B cell (primary cell): ENCODE measurements around the gene PTPRM. TPM values are rescaled to one million over a fixed set of nuclear protein-coding genes. Genes with fewer than 3 reads are reported as not detected.

ENCODE experiments used
- ATAC-seq: fragments of 200-7000 bp; cut with Tn5 transposase; one replicate; pipeline ENCODE4 v1.10.0; 2021; ENCODE audit warnings: low read depth, mild to moderate bottlenecking, moderate number of reproducible peaks, moderate library complexity
- CTCF ChIA-PET: fragments of 350-600 bp; sonication (Branson Sonifier 250); formaldehyde crosslinking; loops from one replicate; lab custom pipeline; 2021; ENCODE audit warnings: antibody characterized with exemption, inconsistent platforms; lab: Charles Lee
- POLR2A ChIA-PET: fragments of 350-600 bp; sonication (Branson Sonifier 250); formaldehyde crosslinking; loops from one replicate; lab custom pipeline; 2021; ENCODE audit warnings: antibody characterized with exemption; lab: Charles Lee
- DNase-seq: peaks from one replicate; pipeline ENCODE4 v3.0.0; 2013
- H2AFZ ChIP-seq: 2 replicates; pipeline ENCODE4 v1.6.1; 2012; ENCODE audit warnings: mild to moderate bottlenecking, low read depth, low read length; ENCODE audit not compliant: insufficient read depth, poor library complexity, severe bottlenecking
- H3K27ac ChIP-seq, 2 donors: 1 replicate in 1 of 2; 2 replicates in 1 of 2; pipeline ENCODE4 v1.5.1; 2012 to 2013; ENCODE audit warnings: low read length in 2 of 2, mild to moderate bottlenecking in 2 of 2, moderate library complexity in 1 of 2
- H3K27me3 ChIP-seq, 4 experiments: fragments of 200-600 bp in 1 of 4; sonication (generic) in 1 of 4; replicated peaks in 1 of 4; 1 replicate in 2 of 4; 2 replicates in 2 of 4; pipeline versions ENCODE4 v1.6.1 to v1.7.0; 2013 to 2016; ENCODE audit warnings: low read length in 3 of 4, mild to moderate bottlenecking in 2 of 4, mixed read lengths in 1 of 4, moderate library complexity in 1 of 4; ENCODE audit not compliant: insufficient read depth in 4 of 4, control insufficient read depth in 3 of 4; ENCODE audit errors: control extremely low read depth in 1 of 4
- H3K36me3 ChIP-seq, 2 experiments: replicated peaks in 1 of 2; 1 replicate in 1 of 2; 2 replicates in 1 of 2; pipeline versions ENCODE4 v1.6.1 to v1.7.1; 2013; ENCODE audit warnings: low read length in 1 of 2; ENCODE audit not compliant: insufficient read depth in 2 of 2, control insufficient read depth in 1 of 2; ENCODE audit errors: control extremely low read depth in 1 of 2, extremely low read depth in 1 of 2
- H3K4me1 ChIP-seq, 2 donors: fragments of 200-600 bp in 1 of 2; sonication (generic) in 1 of 2; 1 replicate in 1 of 2; 2 replicates in 1 of 2; pipeline versions ENCODE4 v1.5.1 to v1.6.1; 2013 to 2017; ENCODE audit warnings: low read length in 2 of 2; ENCODE audit not compliant: control insufficient read depth in 2 of 2, insufficient read depth in 2 of 2
- H3K4me2 ChIP-seq: replicated peaks from 2 replicates; pipeline ENCODE3; 2012; ENCODE audit warnings: mild to moderate bottlenecking, low read depth, low read length; ENCODE audit not compliant: poor library complexity, severe bottlenecking
- H3K4me3 ChIP-seq, 5 experiments: fragments of 200-600 bp in 1 of 5; sonication (generic) in 1 of 5; 1 replicate in 3 of 5; 2 replicates in 2 of 5; pipeline versions ENCODE4 v1.5.1 to v1.7.0; 2011 to 2016; ENCODE audit warnings: low read length in 4 of 5, mild to moderate bottlenecking in 4 of 5, low read depth in 2 of 5, control low read depth in 1 of 5, moderate library complexity in 1 of 5; ENCODE audit not compliant: insufficient read depth in 1 of 5; ENCODE audit errors: control extremely low read depth in 1 of 5, extremely low read depth in 1 of 5
- H3K79me2 ChIP-seq: fragments of 200-600 bp; sonication (generic); one replicate; pipeline ENCODE4 v1.6.0; 2016; ENCODE audit warnings: low read length; ENCODE audit not compliant: control insufficient read depth, insufficient read depth
- H3K9ac ChIP-seq: fragments of 200-600 bp; sonication (generic); 2 replicates; pipeline ENCODE4 v1.6.1; 2017; ENCODE audit warnings: mild to moderate bottlenecking, low read length, moderate library complexity
- H3K9me3 ChIP-seq, 3 donors: one replicate each; pipeline versions ENCODE4 v1.6.1 to v1.7.1; 2013; ENCODE audit warnings: low read length in 2 of 3; ENCODE audit not compliant: control insufficient read depth in 2 of 3, insufficient read depth in 1 of 3; ENCODE audit errors: control extremely low read depth in 1 of 3
- H4K20me1 ChIP-seq: 2 replicates; pipeline ENCODE4 v1.6.0; 2012; ENCODE audit warnings: mild to moderate bottlenecking, low read length; ENCODE audit not compliant: insufficient read depth, control insufficient read depth, poor library complexity, severe bottlenecking
- H3K27ac Mint-ChIP-seq: one replicate; pipeline ENCODE4 v1.8.0; 2021; ENCODE audit warnings: mixed read lengths
- H3K27me3 Mint-ChIP-seq: one replicate; pipeline ENCODE4 v1.8.0; 2021; ENCODE audit warnings: mixed read lengths
- H3K4me1 Mint-ChIP-seq: one replicate; pipeline ENCODE4 v1.8.0; 2021; ENCODE audit warnings: mixed read lengths
- H3K4me3 Mint-ChIP-seq: one replicate; pipeline ENCODE4 v1.8.0; 2021; ENCODE audit warnings: mixed read lengths
- H3K9me3 Mint-ChIP-seq: one replicate; pipeline ENCODE4 v1.8.0; 2022; ENCODE audit warnings: mixed read lengths; ENCODE audit not compliant: insufficient read depth
- EZH2 ChIP-seq: IDR thresholded peaks from 2 replicates; pipeline ENCODE4 v1.6.1; 2012; ENCODE audit warnings: borderline replicate concordance, low read depth, mild to moderate bottlenecking, moderate library complexity, low read length; ENCODE audit not compliant: insufficient read depth, poor library complexity, severe bottlenecking
- WGBS: methylation state at CpG from one replicate; pipeline ENCODE4 v1.1.5; 2013; ENCODE audit warnings: missing lambda C conversion rate; ENCODE audit not compliant: insufficient coverage; 5-methylcytosine and 5-hydroxymethylcytosine counted together
- intact Hi-C: fragments of 100-400 bp; cut with micrococcal nuclease; formaldehyde crosslinking; loops from one replicate; pipeline ENCODE4 v1.10.0; 2022
- polyA plus RNA-seq: library from polyadenylated mRNA; depleted of rRNA; stranded (reverse); fragments of >200 nt; gene quantifications from 2 replicates; pipeline ENCODE4 v1.2.3, GENCODE V29; 2012
- total RNA-seq, 2 donors: library from RNA; stranded (reverse); fragments of 120-200 nt in 1 of 2; gene quantifications; 1 replicate in 1 of 2; 2 replicates in 1 of 2; pipeline versions ENCODE4 v1.2.3 to v1.2.4, GENCODE V29; 2013 to 2022
- TF ChIP-seq, protein P1 (sequence below): fragments of 200-600 bp; IDR thresholded peaks from one replicate; pipeline ENCODE4 v1.8.0; 2022; ENCODE audit warnings: antibody characterized with exemption, mild to moderate bottlenecking

Gene PTPRM
- total and polyA plus RNA-seq, 2 donors (not counting 1 experiment from before 2014, with no cell fraction given), result 0.20 to 0.89 TPM

DNA sequence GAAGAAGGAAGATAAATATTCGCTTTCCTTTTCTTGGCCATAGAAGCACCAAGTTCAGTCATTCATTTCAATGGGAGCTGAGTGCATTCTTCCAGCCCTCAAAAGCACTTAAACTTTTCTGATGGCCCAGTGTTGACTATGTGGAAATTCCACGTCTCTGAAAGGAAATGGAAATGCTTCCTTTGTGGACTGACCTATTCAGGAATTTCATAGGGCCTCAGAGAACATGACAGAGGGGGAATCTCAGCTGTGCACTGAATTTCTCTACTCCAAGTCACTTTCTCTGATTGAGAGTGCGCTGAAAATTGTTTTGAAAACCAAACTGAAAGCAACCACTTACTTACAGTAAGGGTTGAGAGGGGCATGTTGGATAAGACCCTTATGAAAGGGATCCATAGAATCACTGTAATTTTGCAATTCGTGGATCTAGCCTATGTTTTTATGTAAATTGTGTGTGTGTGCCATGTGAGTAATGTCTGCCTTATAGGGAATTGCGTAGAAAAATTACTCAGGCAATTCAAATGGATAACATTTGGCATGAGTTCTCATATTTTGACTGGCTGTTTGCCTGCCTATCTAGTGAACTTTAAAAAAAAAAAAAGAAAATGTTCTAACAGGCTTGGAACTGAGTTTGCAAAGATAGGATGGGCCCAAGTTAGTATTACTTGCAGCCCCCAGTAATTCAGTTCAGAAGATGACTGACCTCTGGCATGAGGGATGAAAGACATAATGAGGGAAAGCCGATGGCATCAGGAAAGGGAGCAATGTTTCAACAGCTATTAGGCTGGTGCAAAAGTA lies 437.0 kb downstream of the PTPRM start:
- ATAC-seq, result no peak
- H3K27ac ChIP-seq, result no peak overlapping the region
- no peak overlapping the region for H3K4me2 ChIP-seq
- no peaks in the 10 kb centered on the region for H3K79me2 ChIP-seq
- H3K27ac Mint-ChIP-seq, result no peak overlapping the region
- peaks cover 2% of the 10 kb centered on the region for H3K9me3 Mint-ChIP-seq
- 86% methylated on average over 2 of the region's 6 CpGs for WGBS
- H3K4me1 Mint-ChIP-seq, result no peaks in the 10 kb centered on the region
- H3K4me1 ChIP-seq, result no peaks in the 10 kb centered on the region
- no peaks in the 10 kb centered on the region for H3K36me3 ChIP-seq
- no peaks in the 10 kb centered on the region for H3K27me3 Mint-ChIP-seq
- intact Hi-C loops, result no loop called here
- ChIA-PET POLR2A (no interaction called here), CTCF (no interaction called here)
- H3K4me3 ChIP-seq, result no peak overlapping the region
- H3K9me3 ChIP-seq, result no peaks in the 10 kb centered on the region
- H4K20me1 ChIP-seq, result no peaks in the 10 kb centered on the region
- no peak overlapping the region for H2AFZ ChIP-seq
- TF ChIP-seq, protein P1, sequence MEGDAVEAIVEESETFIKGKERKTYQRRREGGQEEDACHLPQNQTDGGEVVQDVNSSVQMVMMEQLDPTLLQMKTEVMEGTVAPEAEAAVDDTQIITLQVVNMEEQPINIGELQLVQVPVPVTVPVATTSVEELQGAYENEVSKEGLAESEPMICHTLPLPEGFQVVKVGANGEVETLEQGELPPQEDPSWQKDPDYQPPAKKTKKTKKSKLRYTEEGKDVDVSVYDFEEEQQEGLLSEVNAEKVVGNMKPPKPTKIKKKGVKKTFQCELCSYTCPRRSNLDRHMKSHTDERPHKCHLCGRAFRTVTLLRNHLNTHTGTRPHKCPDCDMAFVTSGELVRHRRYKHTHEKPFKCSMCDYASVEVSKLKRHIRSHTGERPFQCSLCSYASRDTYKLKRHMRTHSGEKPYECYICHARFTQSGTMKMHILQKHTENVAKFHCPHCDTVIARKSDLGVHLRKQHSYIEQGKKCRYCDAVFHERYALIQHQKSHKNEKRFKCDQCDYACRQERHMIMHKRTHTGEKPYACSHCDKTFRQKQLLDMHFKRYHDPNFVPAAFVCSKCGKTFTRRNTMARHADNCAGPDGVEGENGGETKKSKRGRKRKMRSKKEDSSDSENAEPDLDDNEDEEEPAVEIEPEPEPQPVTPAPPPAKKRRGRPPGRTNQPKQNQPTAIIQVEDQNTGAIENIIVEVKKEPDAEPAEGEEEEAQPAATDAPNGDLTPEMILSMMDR, result no peak
- H3K9ac ChIP-seq, result no peak overlapping the region
- no peaks in the 10 kb centered on the region for H3K27me3 ChIP-seq
- H3K4me3 Mint-ChIP-seq, result no peak overlapping the region
- no peak for DNase-seq

DNA sequence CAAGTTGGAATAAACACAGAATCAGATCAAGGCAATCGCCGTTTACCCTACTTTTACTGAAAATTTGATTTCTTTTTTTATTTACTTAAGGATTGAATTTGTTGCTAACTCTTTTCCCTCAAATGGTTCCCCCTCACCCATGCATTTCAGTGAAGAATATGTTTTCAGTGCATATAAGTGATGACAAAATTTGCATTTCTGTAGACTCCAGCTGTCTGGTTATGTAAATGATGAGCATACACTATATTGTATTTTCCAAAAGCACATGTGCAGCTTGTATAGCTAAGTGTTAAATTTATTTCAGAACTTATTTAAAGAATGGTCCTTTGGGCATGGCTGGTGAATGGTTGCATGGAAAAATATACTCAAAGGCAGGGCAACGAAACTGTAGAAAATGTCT lies 437.7 kb downstream of the PTPRM start:
- Mint-ChIP-seq H3K9me3 (peaks cover 2% of the 10 kb centered on the region), H3K27ac (no peak overlapping the region), H3K4me1 (no peaks in the 10 kb centered on the region), H3K27me3 (no peaks in the 10 kb centered on the region), H3K4me3 (no peak overlapping the region)
- Histone ChIP-seq H3K9ac (no peak overlapping the region), H3K9me3 (no peaks in the 10 kb centered on the region), H3K36me3 (no peaks in the 10 kb centered on the region), H3K4me2 (no peak overlapping the region), H2AFZ (no peak overlapping the region), H3K79me2 (no peaks in the 10 kb centered on the region), H3K4me3 (no peak overlapping the region), H3K4me1 (no peaks in the 10 kb centered on the region), H4K20me1 (no peaks in the 10 kb centered on the region), H3K27ac (no peak overlapping the region), H3K27me3 (no peaks in the 10 kb centered on the region)
- intact Hi-C loops, result no loop called here
- TF ChIP-seq EZH2, result no peak
- TF ChIP-seq, protein P1, result no peak
- DNase-seq (no peak), ATAC-seq (no peak)
- no CpG with 5 or more reads among the region's 3 CpGs for WGBS
- CTCF ChIA-PET, result no interaction called here
- POLR2A ChIA-PET, result no interaction called here
